Natural killer cell (primary cell): Measurements from ENCODE around the gene TCERG1L. TPM values are rescaled to one million over a fixed set of nuclear protein-coding genes. Genes with fewer than 3 reads are reported as not detected.

Experiments
- ATAC-seq, 3 donors: fragments of 150-1000 bp in 2 of 3; fragments of 200-7000 bp in 1 of 3; cut with Tn5 transposase; 1 replicate in 1 of 3; 2 replicates in 2 of 3; pipeline ENCODE4 v1.10.0; 2021; ENCODE audit warnings: mild to moderate bottlenecking in 2 of 3, moderate library complexity in 2 of 3
- DNase-seq, 2 donors: peaks; one replicate each; pipeline versions ENCODE4 v3.0.0 to v3.0.0-alpha.2; 2013 to 2021; ENCODE audit warnings: mixed read lengths in 1 of 2
- H3K27ac ChIP-seq: one replicate; pipeline ENCODE4 v1.5.1; 2013; ENCODE audit warnings: mild to moderate bottlenecking, low read length
- H3K27me3 ChIP-seq: one replicate; pipeline ENCODE4 v1.6.1; 2013; ENCODE audit warnings: low read length; ENCODE audit not compliant: control insufficient read depth, insufficient read depth
- H3K36me3 ChIP-seq: one replicate; pipeline ENCODE4 v1.6.1; 2013; ENCODE audit warnings: low read length; ENCODE audit not compliant: control insufficient read depth, insufficient read depth
- H3K4me1 ChIP-seq: one replicate; pipeline ENCODE4 v1.6.1; 2013; ENCODE audit warnings: low read length; ENCODE audit not compliant: control insufficient read depth, insufficient read depth
- H3K4me3 ChIP-seq: one replicate; pipeline ENCODE4 v1.5.1; 2013; ENCODE audit warnings: low read length
- H3K9me3 ChIP-seq: one replicate; pipeline ENCODE4 v1.6.1; 2013; ENCODE audit warnings: low read length; ENCODE audit not compliant: control insufficient read depth, insufficient read depth
- H3K27ac Mint-ChIP-seq, 2 donors: one replicate each; pipeline ENCODE4 v1.8.0; 2022; ENCODE audit warnings: mild to moderate bottlenecking in 2 of 2, mixed read lengths in 2 of 2, moderate library complexity in 1 of 2
- H3K27me3 Mint-ChIP-seq, 2 donors: one replicate each; pipeline ENCODE4 v1.8.0; 2022; ENCODE audit warnings: low read depth in 2 of 2, mixed read lengths in 2 of 2
- H3K36me3 Mint-ChIP-seq: one replicate; pipeline ENCODE4 v1.8.0; 2022; ENCODE audit warnings: mixed read lengths
- H3K4me1 Mint-ChIP-seq, 2 donors: one replicate each; pipeline ENCODE4 v1.8.0; 2022; ENCODE audit warnings: mixed read lengths in 2 of 2
- H3K4me3 Mint-ChIP-seq: one replicate; pipeline ENCODE4 v1.8.0; 2022; ENCODE audit warnings: mild to moderate bottlenecking, moderate library complexity, mixed read lengths
- H3K9me3 Mint-ChIP-seq, 2 donors: one replicate each; pipeline ENCODE4 v1.8.0; 2022; ENCODE audit warnings: mixed read lengths in 2 of 2
- WGBS: methylation state at CpG from one replicate; pipeline ENCODE4 v1.1.7; 2013; ENCODE audit warnings: missing lambda C conversion rate; ENCODE audit not compliant: insufficient coverage; 5-methylcytosine and 5-hydroxymethylcytosine counted together
- intact Hi-C: fragments of 100-400 bp; cut with micrococcal nuclease; formaldehyde crosslinking; loops from one replicate; pipeline ENCODE4 v1.14.2; 2022
- total RNA-seq, 4 donors: library from RNA; stranded (reverse); fragments of 120-200 nt in 1 of 4; gene quantifications; one replicate each; pipeline versions ENCODE4 v1.2.3 to v1.2.4, GENCODE V29; 2013 to 2022
- TF ChIP-seq, protein P1 (sequence below): fragments of 200-600 bp; IDR thresholded peaks from one replicate; pipeline ENCODE4 v1.8.0; 2022; ENCODE audit warnings: antibody characterized with exemption

TCERG1L gene
- total RNA-seq, 3 donors from 2014 or later (not counting 1 experiment from before 2014, with no cell fraction given) = 0.48 TPM; not detected in 2

DNA sequence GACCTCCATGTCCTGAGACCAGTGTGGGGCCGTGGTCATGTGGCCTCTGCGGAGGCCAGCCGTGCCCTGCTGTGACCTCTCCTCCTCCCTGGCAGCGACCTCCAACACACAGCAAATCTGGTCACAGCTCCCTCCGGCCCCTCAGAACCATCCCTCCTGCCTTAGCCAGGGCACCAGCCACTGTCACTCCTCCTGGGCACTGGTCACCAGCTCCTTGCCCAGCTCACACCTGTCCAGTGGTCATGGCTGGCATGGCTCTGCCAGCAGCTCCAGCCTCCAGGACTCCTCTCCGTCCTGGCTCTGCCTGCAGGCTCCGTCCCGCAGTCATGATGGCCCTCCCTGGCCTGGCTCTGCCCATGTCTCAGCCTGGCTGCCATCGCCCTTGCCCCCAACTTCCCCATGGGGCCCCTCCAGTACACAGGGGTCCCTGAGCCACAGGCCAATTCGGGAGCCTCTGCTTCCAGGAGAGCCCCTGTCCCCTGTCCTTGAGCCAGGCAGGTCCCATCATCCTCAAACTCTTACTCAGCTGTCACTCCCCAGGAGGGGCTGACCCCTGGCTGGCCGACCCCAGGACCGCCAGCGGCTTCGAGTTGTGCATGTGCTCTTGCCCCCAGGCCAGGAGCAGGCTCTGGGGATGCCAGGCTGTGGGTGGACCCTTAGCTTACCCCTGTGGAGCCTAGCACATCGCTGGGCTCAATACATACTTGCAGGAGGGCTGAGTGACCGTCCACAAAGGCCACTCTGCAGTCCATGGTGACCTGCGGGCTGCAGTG lies 92.5 kb downstream of the TCERG1L start:
- H3K9me3 Mint-ChIP-seq = no peaks in the 10 kb centered on the region
- 84% methylated on average over 17 of the region's 17 CpGs for WGBS
- no peaks in the 10 kb centered on the region for H3K36me3 Mint-ChIP-seq
- TF ChIP-seq, protein P1, sequence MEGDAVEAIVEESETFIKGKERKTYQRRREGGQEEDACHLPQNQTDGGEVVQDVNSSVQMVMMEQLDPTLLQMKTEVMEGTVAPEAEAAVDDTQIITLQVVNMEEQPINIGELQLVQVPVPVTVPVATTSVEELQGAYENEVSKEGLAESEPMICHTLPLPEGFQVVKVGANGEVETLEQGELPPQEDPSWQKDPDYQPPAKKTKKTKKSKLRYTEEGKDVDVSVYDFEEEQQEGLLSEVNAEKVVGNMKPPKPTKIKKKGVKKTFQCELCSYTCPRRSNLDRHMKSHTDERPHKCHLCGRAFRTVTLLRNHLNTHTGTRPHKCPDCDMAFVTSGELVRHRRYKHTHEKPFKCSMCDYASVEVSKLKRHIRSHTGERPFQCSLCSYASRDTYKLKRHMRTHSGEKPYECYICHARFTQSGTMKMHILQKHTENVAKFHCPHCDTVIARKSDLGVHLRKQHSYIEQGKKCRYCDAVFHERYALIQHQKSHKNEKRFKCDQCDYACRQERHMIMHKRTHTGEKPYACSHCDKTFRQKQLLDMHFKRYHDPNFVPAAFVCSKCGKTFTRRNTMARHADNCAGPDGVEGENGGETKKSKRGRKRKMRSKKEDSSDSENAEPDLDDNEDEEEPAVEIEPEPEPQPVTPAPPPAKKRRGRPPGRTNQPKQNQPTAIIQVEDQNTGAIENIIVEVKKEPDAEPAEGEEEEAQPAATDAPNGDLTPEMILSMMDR = no peak
- ATAC-seq (no peak), DNase-seq (no peak)
- no peak overlapping the region for H3K4me3 Mint-ChIP-seq
- Histone ChIP-seq H3K9me3 (no peaks in the 10 kb centered on the region), H3K27me3 (no peaks in the 10 kb centered on the region), H3K27ac (no peak overlapping the region), H3K36me3 (no peaks in the 10 kb centered on the region), H3K4me1 (no peaks in the 10 kb centered on the region), H3K4me3 (no peak overlapping the region)
- intact Hi-C loops = no loop called here
- no peaks in the 10 kb centered on the region for H3K4me1 Mint-ChIP-seq
- no peak overlapping the region for H3K27ac Mint-ChIP-seq
- no peaks in the 10 kb centered on the region for H3K27me3 Mint-ChIP-seq

DNA sequence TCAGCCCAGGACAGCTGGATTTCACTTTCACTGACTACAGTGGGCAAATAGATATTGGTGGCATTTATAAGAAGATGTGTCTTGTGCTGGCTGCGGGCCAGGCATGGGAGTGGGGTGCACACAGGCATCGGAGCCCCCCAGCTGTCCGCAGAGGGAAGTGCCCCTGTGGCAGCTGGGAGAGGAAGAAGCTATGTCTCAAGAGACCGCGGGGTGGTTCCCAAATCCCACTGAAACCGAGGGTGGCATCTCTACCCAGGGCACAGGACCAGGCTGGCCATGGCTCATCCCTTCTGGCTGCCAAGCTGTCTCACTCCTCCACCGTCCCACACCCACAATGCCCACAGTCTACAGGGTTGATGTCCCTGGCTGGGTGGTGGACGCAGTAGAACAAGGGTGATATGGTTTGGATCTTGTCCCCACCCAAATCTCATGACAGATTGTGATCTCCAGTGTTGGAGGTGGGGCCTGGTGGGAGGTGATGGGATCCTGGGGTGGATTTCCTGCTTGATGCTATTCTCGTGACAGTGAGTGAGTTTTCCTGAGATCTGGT lies 94.8 kb downstream of the TCERG1L start:
- H3K36me3 ChIP-seq = no peaks in the 10 kb centered on the region
- no peaks in the 10 kb centered on the region for H3K27me3 ChIP-seq
- no peak overlapping the region for H3K4me3 Mint-ChIP-seq
- no peak overlapping the region for H3K4me3 ChIP-seq
- no peak overlapping the region for H3K27ac ChIP-seq
- no peak overlapping the region for H3K27ac Mint-ChIP-seq
- no peaks in the 10 kb centered on the region for H3K27me3 Mint-ChIP-seq
- intact Hi-C loops = no loop called here
- DNase-seq (no peak), ATAC-seq (no peak)
- no peaks in the 10 kb centered on the region for H3K9me3 ChIP-seq
- H3K4me1 ChIP-seq = no peaks in the 10 kb centered on the region
- no peaks in the 10 kb centered on the region for H3K4me1 Mint-ChIP-seq
- H3K36me3 Mint-ChIP-seq = no peaks in the 10 kb centered on the region
- H3K9me3 Mint-ChIP-seq = no peaks in the 10 kb centered on the region
- TF ChIP-seq, protein P1 = no peak
- 75% methylated on average over 8 of the region's 9 CpGs for WGBS

DNA sequence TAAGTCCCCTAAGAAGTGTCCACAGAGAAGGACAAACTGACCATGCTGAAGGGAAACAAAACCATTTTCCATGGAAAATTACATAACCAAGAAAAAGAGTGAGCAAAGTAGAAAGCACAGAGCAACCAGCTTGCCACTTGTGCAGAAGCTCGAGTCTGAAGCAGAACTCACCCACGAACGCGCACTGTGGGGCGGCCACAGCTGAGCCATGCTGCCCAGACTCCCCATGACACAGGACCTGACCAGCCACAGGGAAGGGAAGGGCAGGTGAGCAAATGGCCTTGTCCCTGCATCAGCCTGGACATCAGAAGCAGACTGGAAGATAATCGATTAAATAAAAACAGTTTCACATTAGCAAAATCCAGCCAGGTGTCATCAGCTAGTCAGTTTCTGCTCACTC lies 95.7 kb downstream of the TCERG1L start:
- Histone ChIP-seq H3K27me3 (no peaks in the 10 kb centered on the region), H3K4me3 (no peak overlapping the region), H3K27ac (no peak overlapping the region), H3K4me1 (no peaks in the 10 kb centered on the region), H3K36me3 (no peaks in the 10 kb centered on the region), H3K9me3 (no peaks in the 10 kb centered on the region)
- TF ChIP-seq, protein P1 = no peak
- ATAC-seq (no peak), DNase-seq (no peak)
- H3K27ac Mint-ChIP-seq = no peak overlapping the region
- no peaks in the 10 kb centered on the region for H3K9me3 Mint-ChIP-seq
- H3K4me3 Mint-ChIP-seq = no peak overlapping the region
- H3K36me3 Mint-ChIP-seq = no peaks in the 10 kb centered on the region
- intact Hi-C loops = no loop called here
- WGBS = 94% methylated on average over 6 of the region's 6 CpGs
- no peaks in the 10 kb centered on the region for H3K27me3 Mint-ChIP-seq
- H3K4me1 Mint-ChIP-seq = no peaks in the 10 kb centered on the region
